Stimulated activated naive CD8-positive, alpha-beta T cell treated with anti-CD3 and anti-CD28 coated beads, Interleukin-15, amount 100 ng/mL, for 72 hours (primary cell): ENCODE measurements around the gene PPP2R3B.

ENCODE experiments used
- ATAC-seq: fragments of 150-1000 bp; cut with Tn5 transposase; 2 replicates; pipeline ENCODE4 v1.10.0; 2021; ENCODE audit warnings: mild to moderate bottlenecking, moderate library complexity
- DNase-seq, 2 donors: peaks; one replicate each; pipeline ENCODE4 v3.0.0; 2021 to 2022
- H3K27ac Mint-ChIP-seq, 2 donors: one replicate each; pipeline ENCODE4 v1.8.0; 2022; ENCODE audit warnings: mild to moderate bottlenecking in 2 of 2, mixed read lengths in 2 of 2, moderate library complexity in 2 of 2
- H3K27me3 Mint-ChIP-seq: one replicate; pipeline ENCODE4 v1.8.0; 2022; ENCODE audit warnings: mixed read lengths
- H3K4me1 Mint-ChIP-seq: one replicate; pipeline ENCODE4 v1.8.0; 2022; ENCODE audit warnings: mild to moderate bottlenecking, mixed read lengths
- H3K4me3 Mint-ChIP-seq, 2 donors: one replicate each; pipeline ENCODE4 v1.8.0; 2022; ENCODE audit warnings: mild to moderate bottlenecking in 2 of 2, mixed read lengths in 2 of 2, moderate library complexity in 1 of 2
- H3K9me3 Mint-ChIP-seq, 2 donors: one replicate each; pipeline ENCODE4 v1.8.0; 2022; ENCODE audit warnings: mixed read lengths in 2 of 2

Gene PPP2R3B

GRCh38 chrX:345020-345925 lies 41.4 kb downstream of the PPP2R3B start:
- Mint-ChIP-seq H3K27me3 (no peaks in the 10 kb centered on the region), H3K27ac (peak overlapping the region in 1 of 2 donors; percentile 80), H3K4me3 (no peak overlapping the region), H3K4me1 (no peaks in the 10 kb centered on the region), H3K9me3 (peaks cover 0 to 4% of the 10 kb centered on the region in 2 donors)
- ATAC-seq, result no peak
- no peak for DNase-seq

- H3K4me1 Mint-ChIP-seq, result no peaks in the 10 kb centered on the region
- H3K27ac Mint-ChIP-seq, result no peak overlapping the region
- H3K4me3 Mint-ChIP-seq, result no peak overlapping the region
- no peaks in the 10 kb centered on the region for H3K27me3 Mint-ChIP-seq
- H3K9me3 Mint-ChIP-seq, result peaks cover 0 to 4% of the 10 kb centered on the region in 2 donors
- ATAC-seq (no peak), DNase-seq (no peak)
Measured at GRCh38 chrX:344371-344901, 42.3 kb downstream of the PPP2R3B start.

- no peaks in the 10 kb centered on the region for H3K27me3 Mint-ChIP-seq
- no peak overlapping the region for H3K4me3 Mint-ChIP-seq
- peak; percentile 1 for ATAC-seq
- DNase-seq, result no peak
- no peaks in the 10 kb centered on the region for H3K4me1 Mint-ChIP-seq
- H3K9me3 Mint-ChIP-seq, result peaks cover 0 to 4% of the 10 kb centered on the region in 2 donors
- peak overlapping the region in 1 of 2 donors; percentile 39 for H3K27ac Mint-ChIP-seq
Measured at GRCh38 chrX:341541-342101, 45.1 kb downstream of the PPP2R3B start.

DNA sequence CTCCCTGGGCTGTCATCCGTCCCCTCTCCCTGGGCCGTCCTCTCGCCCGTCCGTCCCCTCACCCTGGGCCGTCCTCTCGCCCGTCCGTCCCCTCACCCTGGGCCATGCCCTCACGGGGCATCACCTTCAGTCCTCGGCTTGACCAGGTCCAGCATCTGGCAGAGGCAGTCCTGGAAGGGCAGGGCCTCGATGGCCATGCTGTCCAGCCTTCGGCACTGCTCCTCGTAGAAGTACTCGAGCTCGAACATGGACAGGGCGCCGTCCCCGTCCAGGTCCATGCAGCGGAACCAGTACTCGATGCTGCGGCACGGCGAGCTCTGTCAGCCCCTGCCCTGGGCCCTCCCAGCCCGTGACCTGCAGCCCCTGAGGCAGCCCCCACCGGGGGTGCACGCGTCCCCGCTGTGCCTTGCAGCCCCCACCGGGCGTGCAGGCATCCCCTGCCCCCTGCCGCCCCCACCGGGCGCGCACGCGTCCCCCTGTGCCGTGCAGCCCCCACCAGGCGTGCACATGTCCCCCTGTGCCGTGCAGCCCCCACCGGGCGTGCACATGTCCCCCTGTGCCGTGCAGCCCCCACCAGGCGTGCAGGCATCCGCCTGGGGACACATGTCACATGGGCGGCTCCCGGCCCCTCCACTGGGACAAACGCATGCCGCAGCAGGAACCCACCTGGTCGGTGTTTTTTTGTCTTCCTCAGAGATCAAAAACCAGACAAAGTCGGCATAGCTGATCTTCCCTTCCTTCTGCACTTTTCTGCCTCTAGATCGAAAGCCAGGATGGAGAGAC lies 45.9 kb downstream of the PPP2R3B start:
- Mint-ChIP-seq H3K4me3 (no peak overlapping the region), H3K9me3 (peaks cover 0 to 4% of the 10 kb centered on the region in 2 donors), H3K4me1 (no peaks in the 10 kb centered on the region), H3K27me3 (no peaks in the 10 kb centered on the region), H3K27ac (no peak overlapping the region)
- DNase-seq (no peak), ATAC-seq (peak; percentile 63)

DNA sequence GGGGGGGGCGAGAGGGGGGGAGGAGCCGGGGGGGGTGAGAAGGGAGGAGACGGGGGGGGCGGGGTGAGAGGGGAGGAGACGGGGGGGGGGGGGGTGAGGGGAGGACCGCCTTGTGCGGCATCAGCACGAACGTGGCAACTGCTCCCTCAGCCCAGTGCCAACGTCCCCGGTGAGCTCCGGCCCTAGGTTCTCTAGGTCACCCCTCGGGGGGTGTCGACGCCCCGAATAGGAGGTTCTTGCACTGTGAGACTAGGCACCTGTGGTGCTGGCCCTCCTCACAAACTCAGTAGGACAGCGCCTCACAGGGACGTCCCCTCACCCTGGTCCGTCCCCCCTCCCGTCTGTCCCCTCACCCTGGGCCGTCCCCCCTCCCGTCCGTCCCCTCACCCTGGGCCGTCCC lies 46.6 kb downstream of the PPP2R3B start:
- Mint-ChIP-seq H3K4me3 (no peak overlapping the region), H3K9me3 (peaks cover 0 to 4% of the 10 kb centered on the region in 2 donors), H3K27ac (no peak overlapping the region), H3K4me1 (no peaks in the 10 kb centered on the region), H3K27me3 (no peaks in the 10 kb centered on the region)
- peak; percentile 41 for ATAC-seq
- DNase-seq, result no peak

DNA sequence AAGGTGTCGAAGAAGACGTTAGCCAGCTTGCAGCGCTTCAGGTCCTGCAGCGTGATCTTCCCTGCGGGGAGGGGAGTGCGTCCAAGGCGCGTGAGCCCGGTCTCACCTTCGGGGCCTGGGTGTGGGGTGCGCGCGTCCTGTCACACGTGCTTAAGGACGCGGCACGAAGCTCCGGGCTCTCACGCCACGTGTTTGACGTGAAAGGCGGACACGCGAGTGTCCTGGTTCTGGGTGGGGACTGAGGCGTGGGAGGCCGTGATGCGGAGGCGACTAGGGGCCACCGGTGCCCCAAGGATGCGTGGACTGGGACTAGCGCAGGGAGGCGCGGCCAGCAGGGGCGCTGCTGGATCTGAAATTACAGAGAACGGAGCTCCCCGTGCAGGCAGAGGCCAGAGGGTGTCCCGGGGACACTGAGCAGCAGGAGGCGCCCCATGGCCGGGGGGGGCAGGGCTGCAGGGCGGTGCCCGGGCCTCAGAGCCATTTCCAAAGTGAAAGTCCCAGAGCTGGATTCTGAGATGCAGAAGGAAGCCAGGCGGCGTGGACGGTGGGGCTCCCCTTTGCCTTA lies 47.8 kb downstream of the PPP2R3B start:
- no peak overlapping the region for H3K4me3 Mint-ChIP-seq
- ATAC-seq, result peak; percentile 24
- H3K4me1 Mint-ChIP-seq, result no peaks in the 10 kb centered on the region
- no peaks in the 10 kb centered on the region for H3K27me3 Mint-ChIP-seq
- H3K27ac Mint-ChIP-seq, result peak overlapping the region in 1 of 2 donors; percentile 82
- H3K9me3 Mint-ChIP-seq, result peaks cover 0 to 4% of the 10 kb centered on the region in 2 donors
- DNase-seq, result no peak

DNA sequence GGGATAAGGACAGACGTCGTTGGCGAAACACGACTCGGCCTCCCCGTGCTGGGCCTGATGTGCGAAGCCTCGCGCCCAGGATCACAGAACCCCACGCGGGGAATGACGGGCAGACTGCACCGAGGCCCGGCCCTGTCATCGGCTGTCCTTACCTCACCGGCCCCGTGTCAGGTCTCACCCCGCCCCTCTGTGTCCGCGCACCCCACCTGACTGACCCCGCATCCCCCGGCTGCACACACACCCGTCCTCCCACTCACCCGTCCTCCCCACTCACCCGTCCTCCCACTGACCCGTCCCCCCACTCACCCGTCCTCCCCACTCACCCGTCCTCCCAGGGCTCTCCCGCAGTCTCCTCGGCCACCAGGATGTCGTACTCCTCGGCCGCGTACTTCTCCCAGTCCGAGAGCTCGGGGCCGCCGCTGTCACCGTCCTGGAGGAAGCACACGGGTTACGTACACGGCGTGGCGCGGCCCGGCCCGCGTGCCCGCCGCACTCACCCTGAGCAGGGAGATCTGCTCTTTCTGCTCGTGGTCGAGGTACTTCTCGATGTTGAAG lies 48.3 kb downstream of the PPP2R3B start:
- ATAC-seq (peak; percentile 36), DNase-seq (no peak)
- no peaks in the 10 kb centered on the region for H3K27me3 Mint-ChIP-seq
- peak overlapping the region in 1 of 2 donors; percentile 82 for H3K27ac Mint-ChIP-seq
- no peaks in the 10 kb centered on the region for H3K4me1 Mint-ChIP-seq
- H3K9me3 Mint-ChIP-seq, result peaks cover 0 to 4% of the 10 kb centered on the region in 2 donors
- no peak overlapping the region for H3K4me3 Mint-ChIP-seq

DNA sequence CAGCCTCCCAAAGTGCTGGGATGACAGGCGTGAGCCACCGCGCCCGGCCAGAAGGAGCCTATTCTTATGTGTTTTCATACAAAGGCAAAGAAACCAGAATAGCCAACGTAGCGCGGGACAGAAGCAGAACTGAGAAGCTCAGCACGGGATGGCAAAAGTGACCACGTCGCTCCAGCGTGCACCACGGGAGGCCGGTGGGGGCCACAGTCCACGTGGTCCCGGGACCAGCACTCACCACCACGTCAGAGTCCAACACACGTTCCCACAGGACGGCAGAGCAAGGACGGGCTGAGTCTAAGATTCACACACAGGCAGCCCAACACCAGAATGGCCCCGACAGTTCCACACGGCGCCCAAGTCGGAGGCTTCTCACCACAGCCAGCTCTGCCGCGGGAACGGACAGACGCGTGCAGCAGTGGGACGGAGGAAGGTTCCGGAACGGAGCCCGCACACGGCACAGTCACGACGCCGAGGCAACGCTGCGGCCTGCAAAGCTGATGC lies 49.3 kb downstream of the PPP2R3B start:
- Mint-ChIP-seq H3K27ac (no peak overlapping the region), H3K4me1 (no peaks in the 10 kb centered on the region), H3K9me3 (peaks cover 0 to 4% of the 10 kb centered on the region in 2 donors), H3K27me3 (no peaks in the 10 kb centered on the region), H3K4me3 (no peak overlapping the region)
- ATAC-seq (no peak), DNase-seq (no peak)

GRCh38 chrX:336227-336626 lies 50.5 kb downstream of the PPP2R3B start:
- Mint-ChIP-seq H3K27ac (no peak overlapping the region), H3K9me3 (no peaks in the 10 kb centered on the region), H3K27me3 (no peaks in the 10 kb centered on the region), H3K4me3 (no peak overlapping the region), H3K4me1 (peaks cover 10% of the 10 kb centered on the region)
- DNase-seq, result no peak
- ATAC-seq, result no peak

- no peak for DNase-seq
- Mint-ChIP-seq H3K27ac (no peak overlapping the region), H3K27me3 (no peaks in the 10 kb centered on the region), H3K9me3 (no peaks in the 10 kb centered on the region), H3K4me3 (no peak overlapping the region), H3K4me1 (peaks cover 10% of the 10 kb centered on the region)
- no peak for ATAC-seq
Measured at GRCh38 chrX:335758-336155, 51.0 kb downstream of the PPP2R3B start.

DNA sequence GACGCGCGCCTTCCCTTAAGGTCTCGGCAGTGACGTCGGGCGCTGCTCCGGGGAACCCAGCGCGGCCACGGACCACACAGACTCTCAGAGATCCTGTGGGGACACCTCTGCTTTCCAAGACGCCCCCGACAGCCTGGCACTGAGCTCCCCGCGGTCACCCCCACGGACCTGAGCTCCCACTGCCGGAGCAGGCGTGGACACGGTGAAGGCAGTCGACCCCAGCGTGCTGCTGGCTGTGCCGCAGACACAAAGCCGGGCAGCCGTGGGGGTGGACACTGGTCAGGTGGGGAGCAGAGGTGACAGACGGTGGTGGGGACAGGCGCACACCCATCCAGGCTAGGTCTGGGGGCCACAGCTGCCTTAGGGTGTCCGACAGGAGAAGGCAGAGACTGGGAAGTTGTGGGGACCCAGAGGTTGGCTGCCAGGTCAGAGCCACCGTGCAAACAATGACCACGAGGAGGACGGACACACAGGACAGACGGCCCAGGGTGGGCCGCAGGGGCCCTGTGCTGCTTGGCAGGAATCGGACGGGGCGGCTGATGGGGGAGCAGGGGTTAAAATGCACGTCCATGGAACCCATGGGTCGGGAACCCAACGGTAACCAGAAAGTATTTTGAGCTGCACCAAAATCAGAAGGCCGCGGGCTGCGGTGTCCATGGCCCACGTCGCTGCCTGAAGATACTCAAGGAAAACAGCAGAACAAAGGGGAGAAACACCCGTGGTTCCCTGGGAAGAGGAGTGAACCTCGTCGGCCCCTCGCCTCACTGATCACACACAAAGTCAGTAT lies 51.5 kb downstream of the PPP2R3B start:
- no peak overlapping the region for H3K4me3 Mint-ChIP-seq
- H3K27me3 Mint-ChIP-seq, result no peaks in the 10 kb centered on the region
- H3K4me1 Mint-ChIP-seq, result peaks cover 10% of the 10 kb centered on the region
- no peaks in the 10 kb centered on the region for H3K9me3 Mint-ChIP-seq
- ATAC-seq, result no peak
- no peak for DNase-seq
- H3K27ac Mint-ChIP-seq, result no peak overlapping the region

DNA sequence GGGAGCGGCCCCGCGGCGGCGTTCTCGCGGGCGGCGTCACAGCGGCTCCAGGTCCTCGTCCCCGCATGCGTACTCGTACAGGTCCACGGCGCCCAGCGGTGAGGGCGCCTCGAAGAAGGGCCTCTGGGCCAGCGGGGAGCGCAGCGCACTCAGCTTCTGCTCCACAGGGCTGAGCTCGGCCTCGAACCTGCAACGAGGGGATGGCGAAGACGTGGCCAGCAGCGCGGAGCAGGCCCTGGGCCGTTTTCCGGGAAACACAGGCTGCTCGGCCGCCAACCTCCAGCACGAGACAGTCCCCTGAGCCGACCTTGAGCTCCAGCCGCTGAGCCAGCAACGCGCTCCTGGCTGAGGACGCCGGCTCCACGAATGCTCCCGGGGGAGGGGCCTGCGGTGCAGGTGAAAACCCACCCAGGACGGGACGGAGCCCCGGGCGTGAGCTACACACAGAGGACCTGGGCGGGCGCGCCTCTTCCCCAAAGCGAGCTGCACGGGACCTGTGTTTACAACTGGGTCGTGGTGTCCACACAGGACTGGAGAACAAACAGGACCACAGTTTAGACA lies 52.3 kb downstream of the PPP2R3B start:
- no peaks in the 10 kb centered on the region for H3K9me3 Mint-ChIP-seq
- DNase-seq, result no peak
- H3K4me3 Mint-ChIP-seq, result no peak overlapping the region
- H3K27me3 Mint-ChIP-seq, result peaks cover 3% of the 10 kb centered on the region
- no peak for ATAC-seq
- H3K4me1 Mint-ChIP-seq, result peaks cover 10% of the 10 kb centered on the region
- no peak overlapping the region for H3K27ac Mint-ChIP-seq

DNA sequence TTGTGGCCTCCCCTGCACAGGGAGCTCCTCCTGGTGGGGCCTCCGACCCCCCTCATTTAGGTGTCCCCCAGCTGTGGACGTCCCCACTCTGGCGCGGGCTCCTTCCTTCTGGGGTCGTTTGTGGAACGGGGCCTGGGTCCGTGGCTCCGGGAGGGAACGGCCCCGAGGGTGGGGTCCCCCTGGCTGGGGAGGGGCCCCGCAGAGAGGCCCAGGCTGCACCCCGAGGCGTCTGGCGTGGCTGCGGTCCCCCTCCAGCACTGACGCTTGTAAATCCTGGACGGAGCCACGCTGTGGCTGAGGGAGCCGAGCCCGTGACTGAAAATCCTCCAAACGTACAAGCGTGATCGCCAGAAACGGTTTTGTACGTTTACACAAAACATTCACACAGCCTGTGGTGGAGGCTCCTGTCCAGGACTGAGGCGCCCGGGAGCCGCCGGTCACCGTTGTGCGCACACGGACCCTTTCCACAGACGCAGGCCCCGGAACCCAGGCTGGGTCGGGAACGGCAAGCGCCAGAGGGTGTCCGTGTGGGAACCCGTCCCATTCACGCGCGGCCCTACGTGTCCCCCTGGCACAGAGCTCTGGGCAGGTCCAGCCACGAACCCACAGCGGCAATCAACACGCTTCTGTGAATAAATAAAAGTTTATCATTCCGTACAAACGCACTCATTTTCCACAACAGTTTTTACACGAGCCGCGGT lies 52.9 kb downstream of the PPP2R3B start:
- H3K4me1 Mint-ChIP-seq, result peaks cover 10% of the 10 kb centered on the region
- no peaks in the 10 kb centered on the region for H3K9me3 Mint-ChIP-seq
- H3K27me3 Mint-ChIP-seq, result peaks cover 5% of the 10 kb centered on the region
- H3K27ac Mint-ChIP-seq, result no peak overlapping the region
- ATAC-seq, result no peak
- H3K4me3 Mint-ChIP-seq, result no peak overlapping the region
- DNase-seq, result no peak
